CD4-positive, alpha-beta T cell treated with Interleukin-4 for 1 hour (primary cell): ENCODE results near the gene SEMA6C.

Experiments
- DNase-seq, 2 donors: peaks; one replicate each; pipeline ENCODE4 v3.0.0-alpha.2; 2020 to 2022

SEMA6C gene

DNA sequence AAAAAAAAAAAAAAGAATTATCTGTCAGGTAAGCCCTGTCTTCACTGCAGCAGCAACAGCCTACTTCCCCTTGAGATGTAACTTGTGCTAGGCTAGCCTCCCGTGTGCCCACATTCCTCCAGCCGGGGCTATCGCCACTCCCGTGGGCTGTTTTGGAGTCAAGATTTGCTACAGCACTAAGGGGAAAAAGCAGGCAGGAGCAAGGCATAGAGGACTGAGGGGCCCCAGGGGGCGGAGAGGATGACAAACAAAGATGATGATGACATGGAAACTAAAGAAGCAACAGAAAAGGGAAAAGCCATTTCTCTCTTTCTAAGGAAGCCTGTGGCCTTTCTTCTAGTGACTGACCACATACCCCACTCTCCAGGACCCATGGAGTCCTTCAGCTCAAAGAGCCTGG lies 11.9 kb upstream of the SEMA6C start:
- peak in 1 of 2 donors; percentile 32 for DNase-seq

DNA sequence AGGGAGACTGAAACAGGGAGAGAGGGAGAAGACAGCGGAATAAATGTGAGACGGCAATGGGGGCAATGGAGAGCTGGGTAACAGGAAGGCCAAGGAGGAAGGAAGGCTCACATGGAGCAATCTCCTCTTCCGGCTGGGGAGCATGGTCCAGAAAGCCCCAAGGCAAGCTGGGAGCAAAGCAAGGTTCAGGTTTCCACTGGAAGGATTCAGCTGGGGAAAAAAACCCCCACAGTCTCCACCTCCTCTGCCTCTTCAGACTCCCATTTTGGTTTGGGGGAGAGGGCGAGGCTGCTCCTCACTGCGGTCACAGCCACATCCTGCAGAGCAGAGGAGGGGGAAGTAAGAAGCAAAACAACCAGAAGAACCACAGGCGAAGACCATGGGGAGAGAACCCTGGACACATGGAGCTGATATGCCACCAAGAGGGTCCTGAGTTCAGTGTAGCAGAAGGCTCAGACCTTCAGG lies 10.7 kb upstream of the SEMA6C start:
- peak; percentile 60 to 68 for DNase-seq

DNA sequence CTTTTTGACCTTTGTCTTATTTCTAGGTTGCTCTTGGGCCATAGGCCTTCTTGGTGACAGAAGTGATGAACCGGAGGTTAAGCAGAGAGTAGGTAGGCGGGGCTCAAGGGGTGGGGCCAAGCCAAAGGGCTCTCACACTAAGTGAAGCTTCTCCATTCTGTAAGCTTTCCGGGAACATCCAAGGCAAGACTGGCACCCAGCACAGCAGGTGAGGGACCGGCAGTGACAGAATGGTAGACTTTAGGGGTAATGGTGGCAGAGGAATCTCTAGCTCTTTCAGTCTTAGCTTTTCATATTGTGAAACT lies 10.0 kb upstream of the SEMA6C start, which contains the start of gene TNFAIP8L2:
TNFAIP8L2 (plus strand) TSS at position 135 of the 305 bp plus-strand sequence. CDS start 2,049 bp downstream, outside the sequence.
- peak; percentile 71 to 73 for DNase-seq

DNA sequence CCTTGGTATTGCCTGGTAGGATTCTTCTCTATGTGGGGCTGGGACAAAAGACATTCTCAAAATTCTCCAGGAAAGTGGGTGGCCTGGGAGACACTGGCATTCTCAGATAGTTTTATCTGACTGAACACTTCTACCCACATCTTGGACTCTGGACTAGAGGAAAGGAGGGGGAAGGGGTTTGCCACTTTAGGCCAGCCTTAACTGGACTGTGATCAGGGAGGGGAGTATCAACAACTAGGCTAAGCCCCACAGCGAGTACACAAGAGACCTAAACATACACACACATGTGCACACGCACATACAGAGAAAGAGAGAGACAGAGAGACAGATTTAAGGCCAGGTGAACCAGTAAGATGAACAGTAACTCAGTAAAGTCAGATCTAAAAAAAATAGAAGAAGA lies 1.2 kb upstream of the SEMA6C start:
- DNase-seq: no peak

DNA sequence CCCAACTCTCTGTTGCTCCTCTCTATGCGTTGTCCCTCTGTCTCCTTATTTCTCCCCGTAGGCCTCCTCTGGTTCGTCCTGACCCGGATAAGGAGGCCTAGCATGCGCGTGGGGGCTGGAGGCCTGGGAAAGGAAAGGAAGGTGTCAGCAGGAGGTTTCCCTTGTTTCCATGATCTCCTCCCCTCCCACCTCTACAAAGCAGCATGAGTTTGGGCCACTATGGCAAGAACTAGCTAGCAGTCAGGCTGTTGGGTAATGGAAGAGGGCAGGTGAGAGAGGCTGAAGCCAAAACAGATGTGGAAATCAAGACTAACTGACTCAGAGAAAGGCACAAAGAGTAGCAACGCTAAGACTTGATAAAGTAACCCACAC lies 687 bp upstream of the SEMA6C start:
- DNase-seq: no peak

DNA sequence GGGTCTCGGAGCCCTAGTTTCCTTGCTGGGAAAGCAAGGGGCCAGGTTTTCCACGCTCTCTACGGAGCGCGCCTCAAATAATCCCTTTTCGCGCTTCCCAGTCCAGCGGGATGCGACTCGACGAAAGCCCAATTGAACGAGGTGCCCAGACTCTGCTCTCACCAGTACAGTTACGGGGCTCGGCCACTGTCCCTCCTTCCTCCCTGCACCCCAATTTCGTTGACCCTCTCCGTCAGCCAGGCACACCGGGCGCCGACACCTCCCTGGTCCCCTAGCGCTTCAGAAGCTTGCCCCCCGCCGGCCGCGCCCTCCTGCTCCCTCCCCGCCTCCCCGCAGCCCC lies 389 bp downstream of the SEMA6C start:
- DNase-seq: no peak

DNA sequence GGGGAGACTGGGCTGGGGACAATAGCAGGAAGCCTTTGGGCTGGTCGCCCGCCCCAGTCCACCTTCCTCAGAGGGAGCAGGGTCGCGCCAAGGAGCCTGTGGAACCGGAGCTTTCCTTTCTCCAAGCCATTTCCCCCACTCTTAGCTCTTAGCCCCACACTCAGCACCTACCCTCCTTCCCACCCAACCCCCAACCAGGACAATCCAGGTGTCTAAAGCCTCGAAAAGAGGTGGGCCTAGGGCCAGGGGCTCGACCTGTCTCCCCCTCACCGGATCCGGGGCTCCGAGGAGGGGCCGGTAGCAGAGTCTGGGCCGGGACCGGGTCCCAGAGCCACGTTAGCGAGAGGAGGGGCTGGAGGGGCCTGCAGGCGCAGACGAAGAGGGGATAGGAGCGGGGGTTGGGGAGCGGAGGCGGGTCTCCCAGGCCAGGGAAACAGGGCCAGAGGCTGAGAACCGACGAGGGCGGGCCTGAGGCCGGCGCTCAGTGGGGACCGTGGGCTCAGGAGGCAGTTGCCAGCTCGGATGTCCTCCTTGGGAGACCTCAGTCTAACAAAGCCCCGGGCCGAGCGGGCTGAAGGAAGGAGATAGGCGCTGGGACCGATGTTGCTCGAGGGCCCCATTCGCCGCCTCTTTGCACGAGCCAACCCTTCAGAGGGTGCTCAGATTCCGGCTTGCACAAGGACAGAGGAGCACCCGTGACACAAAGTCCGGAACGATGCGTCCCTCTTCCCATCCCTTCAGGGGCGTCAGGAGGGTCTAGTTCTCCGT lies 943 bp downstream of the SEMA6C start:
- no peak for DNase-seq

DNA sequence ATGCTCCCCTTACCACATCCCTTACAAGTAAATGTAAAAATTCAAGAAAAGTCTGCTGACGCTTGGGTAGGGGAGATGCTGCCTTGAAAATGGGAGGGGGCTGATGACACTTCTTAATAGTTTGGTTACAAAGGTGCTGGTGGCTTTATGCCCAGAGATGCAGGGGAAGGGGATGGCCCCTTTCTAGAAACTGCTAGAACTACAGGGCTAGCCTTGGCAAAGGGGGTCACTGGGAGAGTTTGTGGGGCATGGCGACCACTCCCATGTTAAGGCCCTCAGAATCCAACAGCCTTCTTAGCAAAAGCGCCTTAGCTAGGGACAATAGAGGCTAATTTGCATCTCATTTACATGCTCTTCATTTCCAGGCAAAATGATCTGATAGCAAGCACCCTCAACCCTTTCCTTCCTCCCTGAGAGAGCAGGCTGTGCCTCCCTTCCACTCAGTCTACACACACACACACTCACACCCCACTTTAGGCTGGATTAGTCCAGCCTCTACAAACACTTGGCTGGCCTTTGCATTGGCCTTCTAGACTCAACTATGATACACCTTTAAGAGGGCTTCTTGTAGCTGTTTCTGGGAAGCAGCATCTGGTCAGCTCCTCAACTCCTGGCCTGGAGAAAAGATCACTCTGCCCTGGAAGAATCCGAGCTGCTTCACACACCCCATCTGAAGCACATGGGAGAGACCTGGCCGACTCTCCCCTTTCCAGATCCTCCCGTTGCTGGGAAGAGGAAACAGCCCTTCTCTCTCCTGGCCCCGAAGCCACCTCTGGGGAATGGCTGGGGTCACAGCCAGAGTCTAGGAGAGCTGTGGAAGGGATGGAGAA lies 1.7 kb downstream of the SEMA6C start:
- DNase-seq: no peak

DNA sequence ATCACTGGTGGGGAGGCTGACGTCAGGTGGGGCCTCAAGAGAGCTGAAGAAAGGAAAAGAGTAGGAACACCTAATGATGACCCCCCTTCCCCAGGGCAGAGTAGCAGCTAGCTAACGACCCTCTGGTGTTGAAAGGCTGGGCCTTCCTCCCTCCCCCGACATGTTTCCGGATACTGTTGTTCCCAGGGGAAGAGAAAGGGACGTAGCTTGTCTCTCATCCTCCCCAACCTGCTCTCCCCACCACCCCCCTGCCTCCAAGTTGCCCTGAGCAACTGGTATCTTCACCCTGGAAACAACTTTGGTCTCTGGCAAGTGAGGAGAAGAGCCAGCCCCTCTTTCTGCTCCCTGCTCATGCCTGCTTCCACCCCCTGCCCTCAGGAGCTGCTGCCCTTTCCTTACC lies 2.4 kb downstream of the SEMA6C start:
- DNase-seq: no peak

DNA sequence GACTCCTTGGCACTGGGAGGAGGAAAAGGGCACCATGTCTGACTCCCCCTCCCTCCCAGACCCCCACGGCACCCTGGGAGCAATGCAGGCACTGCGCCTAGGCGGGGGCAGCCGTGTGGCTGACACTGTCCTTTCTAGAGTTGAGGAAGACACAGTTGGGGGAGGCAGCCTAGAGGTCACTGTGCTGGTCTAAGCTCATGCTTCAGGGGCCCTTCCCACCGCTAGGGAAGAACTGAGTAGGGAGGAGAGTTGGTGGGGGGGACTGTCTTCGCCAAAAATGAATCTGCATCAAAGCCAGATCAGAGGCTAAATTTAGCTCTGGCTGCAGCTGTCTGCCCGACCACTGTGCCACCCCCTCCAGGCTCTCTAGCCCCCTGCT lies 3.4 kb downstream of the SEMA6C start:
- DNase-seq: no peak

DNA sequence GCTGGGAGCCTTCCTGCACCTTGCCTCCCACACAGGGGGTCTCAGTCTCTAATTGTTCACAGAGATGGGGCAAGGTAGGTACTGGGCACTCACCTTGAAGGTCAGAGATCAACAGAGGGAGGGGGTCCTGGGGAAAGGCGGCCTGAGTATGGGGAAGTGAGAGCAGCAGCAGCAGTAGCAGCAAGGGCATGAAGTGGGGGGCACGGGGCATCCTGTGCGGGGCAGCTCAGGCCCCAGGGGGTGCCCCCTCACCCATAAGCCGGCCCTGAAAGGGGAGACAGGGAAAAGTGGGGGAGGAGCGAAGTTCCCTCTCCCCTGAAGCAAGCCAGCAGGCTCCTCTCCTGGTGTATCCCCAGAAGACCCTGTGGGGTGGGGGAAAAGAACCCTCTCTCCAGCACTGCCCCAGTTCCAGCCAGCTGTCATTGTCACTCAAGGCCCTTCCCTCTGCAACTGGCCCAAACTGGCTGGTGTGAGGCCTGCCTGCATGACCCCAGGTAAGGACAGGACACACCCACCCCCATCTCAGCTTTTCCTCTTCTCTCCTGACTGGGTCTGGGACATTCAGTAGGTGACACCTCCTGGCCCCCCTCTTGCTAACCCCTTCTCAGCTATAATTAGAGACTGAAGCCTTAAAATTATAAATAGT lies 3.9 kb downstream of the SEMA6C start:
- no peak for DNase-seq

DNA sequence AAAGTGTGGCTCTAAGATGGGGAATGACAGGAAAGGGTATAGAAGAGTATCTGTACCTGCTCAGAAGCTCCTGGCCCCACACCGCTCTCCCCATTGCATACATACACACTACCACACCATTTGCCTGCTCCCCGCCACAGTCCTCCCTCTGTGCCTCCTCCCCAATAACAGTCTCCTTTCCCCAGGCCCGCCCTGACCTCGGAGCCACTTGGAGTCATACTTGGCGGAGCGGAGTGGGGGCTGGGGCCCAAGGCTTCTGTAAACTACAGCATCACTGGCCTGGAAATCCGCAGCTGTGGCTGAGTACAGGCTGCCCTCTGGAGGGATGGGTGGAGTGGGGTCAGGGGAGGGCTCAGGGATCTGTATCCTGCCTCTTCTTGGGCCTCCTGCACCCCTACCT lies 8.6 kb downstream of the SEMA6C start:
- no peak for DNase-seq

DNA sequence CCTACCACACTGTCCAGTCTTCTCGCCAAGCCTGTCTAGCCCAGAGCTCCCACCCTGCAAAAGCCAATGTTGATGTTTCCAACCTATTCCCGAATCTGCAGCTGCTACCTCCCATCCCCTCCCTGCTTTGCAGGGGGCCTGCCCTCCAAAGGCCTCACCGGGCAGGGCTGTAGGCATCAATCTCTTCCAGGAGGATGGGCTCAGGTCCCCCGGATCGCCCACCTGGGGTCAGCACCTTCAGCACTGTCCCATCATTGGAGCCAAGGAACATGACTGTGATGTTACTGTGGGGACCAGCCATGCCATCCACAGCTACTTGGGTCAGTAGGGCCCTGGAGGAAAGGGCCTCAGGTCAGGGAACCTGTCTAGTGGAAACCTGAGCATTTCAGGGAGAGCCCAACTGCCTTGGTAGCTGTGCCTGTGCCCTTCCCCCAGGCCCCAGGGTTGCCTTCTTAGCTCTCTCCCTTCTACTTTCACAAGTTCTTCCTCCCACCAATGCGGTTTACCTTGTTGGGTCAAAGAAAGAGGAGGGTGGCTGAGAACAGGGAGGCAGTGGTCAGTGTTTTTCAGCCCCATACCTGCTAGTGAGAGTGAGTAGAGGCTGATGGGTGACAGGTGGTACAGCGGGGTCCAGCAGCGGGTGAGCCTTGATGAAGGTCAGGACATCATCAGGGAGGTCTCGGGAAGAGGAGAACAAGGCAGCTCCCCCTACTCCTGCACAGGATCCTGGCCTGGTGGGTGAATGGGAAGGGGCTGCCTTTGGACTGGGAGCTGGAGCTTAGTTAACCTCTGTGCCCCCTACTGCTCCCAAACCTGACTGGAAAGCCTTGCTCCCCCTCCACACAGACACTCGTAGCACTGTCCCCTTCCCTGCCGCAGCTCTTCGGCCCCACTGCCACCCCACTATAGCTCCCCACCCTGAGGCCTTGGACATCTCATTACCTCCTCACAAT lies 10.7 kb downstream of the SEMA6C start:
- DNase-seq: no peak

DNA sequence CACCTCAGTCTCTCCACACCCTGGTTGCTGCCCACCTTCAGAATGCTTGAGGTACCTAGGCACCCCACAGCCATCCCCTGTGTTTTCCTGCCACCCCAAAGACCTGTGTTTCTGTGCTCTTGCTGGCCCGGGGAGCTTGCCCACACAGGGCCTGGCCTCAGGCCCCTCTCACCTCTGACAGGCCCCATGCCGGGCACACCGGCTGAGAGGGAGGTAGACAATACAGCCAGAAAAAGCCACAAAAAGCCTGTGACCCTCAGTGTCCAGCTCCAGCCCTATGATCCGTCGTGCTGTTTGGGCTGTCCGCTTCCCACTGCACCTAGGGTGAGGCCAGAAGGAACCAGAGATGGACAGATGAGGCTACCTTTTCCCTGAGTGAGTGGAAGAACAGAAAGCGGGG lies 11.4 kb downstream of the SEMA6C start:
- no peak for DNase-seq

DNA sequence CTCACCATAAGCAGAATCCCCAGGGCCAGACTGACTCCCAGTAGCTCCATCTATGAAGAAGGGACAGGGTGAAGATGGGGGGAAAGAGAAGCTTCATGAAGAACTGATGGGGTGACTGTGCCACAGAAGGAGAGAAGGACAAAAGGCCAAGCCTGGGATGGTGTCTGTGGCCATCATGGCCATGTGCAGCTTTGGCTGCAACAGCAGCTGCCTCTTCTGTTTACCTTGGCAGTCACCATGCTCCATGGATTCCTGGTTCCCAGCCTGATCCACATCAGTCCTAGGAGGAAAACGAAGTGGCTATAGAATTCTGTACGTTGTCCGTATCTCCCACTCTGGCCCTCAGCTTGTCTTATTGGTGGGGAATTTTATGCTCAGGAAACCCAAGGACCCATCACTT lies 12.0 kb downstream of the SEMA6C start:
- DNase-seq: no peak

DNA sequence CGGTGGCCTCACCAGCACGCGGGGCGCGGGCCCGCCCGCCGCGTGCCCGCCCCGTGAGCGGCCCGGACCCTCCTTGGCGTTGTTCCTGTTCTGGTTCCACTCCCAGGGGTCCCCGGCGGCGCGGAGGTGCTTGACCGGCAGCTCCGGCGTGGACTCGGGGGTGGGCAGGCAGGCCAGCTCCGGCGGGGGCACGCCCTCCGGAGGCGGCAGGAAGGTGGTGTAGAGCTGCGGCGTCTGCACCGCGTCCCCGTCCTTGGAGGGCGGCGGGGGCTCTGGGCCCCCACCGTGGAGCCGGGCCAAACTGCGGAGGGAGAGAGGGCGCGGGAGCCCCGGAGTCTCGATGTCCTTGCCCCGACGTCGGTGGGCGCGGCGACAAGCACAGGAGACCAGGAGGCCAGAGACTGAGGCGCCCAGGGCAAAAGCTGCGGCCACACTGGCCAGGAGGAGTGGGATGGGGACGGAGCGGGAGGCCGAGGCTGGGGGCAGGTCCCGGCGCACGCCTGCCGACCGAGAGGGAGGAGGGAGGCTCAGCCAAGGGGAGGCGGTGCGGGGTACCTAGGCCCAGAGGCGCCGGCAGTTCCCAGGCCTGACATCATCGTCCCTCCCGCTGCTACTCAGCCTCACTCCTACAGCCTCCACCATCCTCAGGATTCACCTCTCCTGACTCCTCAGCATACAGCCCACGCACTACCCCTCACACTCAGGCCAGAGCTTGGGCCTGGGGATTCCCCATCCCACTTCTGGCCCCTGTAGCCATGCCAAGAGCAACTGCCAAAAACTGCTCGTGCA lies 13.2 kb downstream of the SEMA6C start:
- DNase-seq: no peak

DNA sequence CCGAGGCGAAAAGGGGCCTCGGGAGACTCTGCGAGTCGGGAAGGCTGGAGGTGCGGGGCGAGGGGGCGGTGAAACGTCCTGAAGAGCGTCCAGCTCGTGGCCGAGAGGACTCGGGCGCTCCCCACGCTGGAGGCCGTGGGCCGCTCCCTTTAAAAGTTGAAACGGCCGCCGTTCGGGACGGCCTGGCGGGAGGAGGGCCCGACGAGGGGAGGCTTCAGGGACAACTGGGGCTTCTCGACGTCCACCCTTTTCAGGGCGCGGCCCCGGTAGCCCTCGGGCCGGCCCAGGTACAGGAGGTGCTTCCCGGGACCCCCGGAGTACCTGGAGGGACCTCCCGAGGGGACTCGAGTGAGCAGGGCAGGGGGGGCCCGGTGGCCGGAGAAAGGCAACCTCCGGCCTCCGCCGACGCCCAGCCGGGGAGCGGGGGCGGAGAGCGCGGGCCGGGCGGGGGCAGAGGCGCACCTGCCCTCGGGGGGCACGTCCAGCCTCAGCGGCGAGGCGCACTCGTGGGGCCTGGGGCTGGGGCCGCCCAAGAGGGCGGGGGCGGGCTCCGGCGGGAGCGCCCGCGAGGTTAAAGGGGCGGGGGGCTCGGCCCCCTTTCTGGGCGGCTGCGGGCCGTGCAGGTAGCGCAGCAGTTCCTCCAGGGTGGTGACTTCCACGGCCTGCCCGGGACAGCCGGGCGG lies 14.0 kb downstream of the SEMA6C start:
- DNase-seq: no peak

DNA sequence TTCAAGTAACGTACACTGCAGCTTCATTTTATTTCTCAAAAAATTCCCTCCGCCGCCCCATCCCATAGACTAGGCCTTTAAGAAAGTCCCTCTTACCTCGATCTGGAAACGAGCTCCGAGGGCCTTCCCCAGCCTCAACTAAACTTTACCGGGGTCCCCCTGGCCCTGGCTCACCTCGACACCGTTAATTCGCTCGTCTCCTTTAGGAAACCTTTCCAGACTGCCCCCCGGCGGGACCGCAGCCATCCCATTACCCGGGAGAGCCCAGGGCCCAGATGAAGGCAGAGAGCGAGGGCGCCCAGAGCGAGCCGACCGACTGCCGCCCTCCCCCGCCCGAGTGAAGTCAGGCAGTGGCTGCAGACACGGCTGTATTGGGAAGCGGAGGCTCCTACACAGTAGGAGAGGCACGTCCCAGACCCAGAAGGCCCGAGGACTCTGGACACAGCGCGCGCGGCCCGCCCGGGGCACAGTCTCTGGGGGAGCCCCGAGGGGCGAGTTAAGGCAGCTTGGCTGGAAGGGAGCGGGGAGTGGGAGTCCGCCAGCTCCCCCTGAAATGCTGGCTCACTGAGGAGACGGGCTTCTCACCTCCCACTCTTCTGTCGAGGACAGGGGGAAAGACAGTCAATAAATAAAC lies 14.6 kb downstream of the SEMA6C start:
- no peak for DNase-seq

DNA sequence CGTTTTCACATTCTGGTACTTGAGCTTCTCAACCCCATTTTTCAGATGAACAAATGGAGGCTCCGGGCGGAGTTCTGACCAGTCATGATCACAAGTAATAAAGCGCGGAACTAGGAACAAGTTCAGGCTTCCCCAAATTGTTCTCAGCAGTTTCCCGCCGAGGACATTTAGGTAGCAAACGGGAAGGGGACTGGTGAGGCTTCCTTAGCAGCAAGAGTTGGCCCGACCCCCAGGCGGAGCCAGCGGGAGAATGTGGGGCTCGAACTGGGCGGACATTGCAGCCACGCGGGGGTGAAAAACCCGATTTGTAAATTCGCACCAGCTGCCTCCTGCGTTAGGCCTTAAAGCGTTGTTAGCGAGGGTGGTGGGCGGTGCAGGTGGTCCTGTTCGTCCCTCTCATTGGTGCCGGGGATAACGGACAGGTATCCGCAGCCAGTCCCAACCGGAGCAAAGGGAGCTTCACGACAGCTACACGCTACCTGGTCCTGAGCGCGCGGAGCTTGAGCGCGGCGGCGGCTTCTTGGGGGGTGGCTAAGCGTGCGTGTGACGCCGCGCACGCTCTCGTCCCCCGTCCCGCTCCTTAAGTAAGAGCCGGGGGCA lies 15.3 kb downstream of the SEMA6C start:
- DNase-seq: peak; percentile 78 to 89

DNA sequence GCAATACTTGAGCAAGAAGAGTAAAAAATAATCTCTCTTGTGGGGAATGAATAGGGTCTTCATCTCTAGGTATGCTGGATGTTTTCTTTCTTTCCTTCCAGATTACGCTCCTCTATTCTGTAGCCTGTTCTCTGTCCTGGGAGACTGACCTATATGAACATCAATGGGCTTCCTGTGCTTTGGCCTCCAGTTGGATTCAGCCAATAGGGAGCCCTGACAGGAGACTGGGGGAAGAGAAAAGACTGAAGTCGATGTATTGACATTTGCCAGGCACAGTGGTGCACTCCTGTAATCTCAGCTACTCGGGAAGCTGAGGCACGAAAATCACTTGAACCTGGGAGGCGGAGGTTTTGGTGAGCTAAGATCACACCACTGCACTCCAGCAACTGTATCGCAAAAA lies 17.6 kb downstream of the SEMA6C start:
- DNase-seq: no peak
